PC-3 (cell line): ENCODE results near the gene KIAA2012. TPM values are rescaled to one million over a fixed set of nuclear protein-coding genes. Genes with fewer than 3 reads are reported as not detected.

Experiments
- ATAC-seq: fragments of 200-7000 bp; cut with Tn5 transposase; 2 replicates; pipeline ENCODE4 v1.9.1; 2020; ENCODE audit warnings: mild to moderate bottlenecking, moderate library complexity
- BruUV-seq: library from RNA; stranded (reverse); fragments of 400-500 nt; replicated peaks from 2 replicates; lab custom pipeline; 2021; lab: Mats Ljungman, UMichigan
- CTCF ChIA-PET: fragments of 300-600 bp; sonication (Branson Sonifier 250); formaldehyde crosslinking; loops from one replicate; lab custom pipeline; 2022; ENCODE audit warnings: antibody characterized with exemption; lab: Charles Lee
- POLR2A ChIA-PET: fragments of 300-600 bp; sonication (Branson Sonifier 250); formaldehyde crosslinking; loops from one replicate; lab custom pipeline; 2022; ENCODE audit warnings: antibody characterized with exemption; ENCODE audit not compliant: unreplicated experiment; lab: Charles Lee
- DNase-seq: peaks from one replicate; pipeline ENCODE4 v3.0.0-alpha.2; 2015
- H2AFZ ChIP-seq: fragments of 300-600 bp; sonication (generic); 2 replicates; pipeline ENCODE4 v1.6.0; 2016; ENCODE audit warnings: antibody characterized with exemption, low read length
- H3F3A ChIP-seq: fragments of 300-600 bp; sonication (generic); one replicate; pipeline ENCODE4 v1.6.0; 2017; ENCODE audit warnings: antibody characterized with exemption, low read length, control low read depth, mild to moderate bottlenecking; ENCODE audit not compliant: unreplicated experiment
- H3K27ac ChIP-seq: fragments of 300-600 bp; sonication (generic); 2 replicates; pipeline ENCODE4 v1.5.1; 2016; ENCODE audit warnings: mild to moderate bottlenecking, low read length
- H3K27me3 ChIP-seq: fragments of 300-600 bp; sonication (generic); 2 replicates; pipeline ENCODE4 v1.6.1; 2016; ENCODE audit warnings: low read length, mixed read lengths
- H3K36me3 ChIP-seq: fragments of 300-600 bp; sonication (generic); 2 replicates; pipeline ENCODE4 v1.6.1; 2016; ENCODE audit warnings: low read depth, mixed run types, low read length, mixed read lengths
- H3K4me1 ChIP-seq: fragments of 300-600 bp; sonication (generic); 2 replicates; pipeline ENCODE4 v1.5.1; 2016; ENCODE audit warnings: low read length; ENCODE audit not compliant: insufficient read depth
- H3K4me2 ChIP-seq: fragments of 300-600 bp; sonication (generic); 2 replicates; pipeline ENCODE4 v1.6.0; 2016; ENCODE audit warnings: low read length
- H3K4me3 ChIP-seq: fragments of 300-600 bp; sonication (generic); 2 replicates; pipeline ENCODE4 v1.5.1; 2016; ENCODE audit warnings: mild to moderate bottlenecking, low read length, mixed read lengths
- H3K79me2 ChIP-seq: fragments of 300-600 bp; sonication (generic); 2 replicates; pipeline ENCODE4 v1.6.1; 2017; ENCODE audit warnings: low read length, mixed read lengths
- H3K9ac ChIP-seq: fragments of 300-600 bp; sonication (generic); 2 replicates; pipeline ENCODE4 v1.6.0; 2016; ENCODE audit warnings: mild to moderate bottlenecking, low read length
- H3K9me2 ChIP-seq: fragments of 300-600 bp; sonication (generic); replicated peaks from 2 replicates; pipeline ENCODE4 v1.6.1; 2016; ENCODE audit warnings: mixed run types, low read length, mixed read lengths
- H3K9me3 ChIP-seq: fragments of 300-600 bp; sonication (generic); 2 replicates; pipeline ENCODE4 v1.6.1; 2016; ENCODE audit warnings: low read length, mixed read lengths
- H4K20me1 ChIP-seq: fragments of 300-600 bp; sonication (generic); 2 replicates; pipeline ENCODE4 v1.6.1; 2016; ENCODE audit warnings: low read length, mixed read lengths
- EZH2 ChIP-seq: fragments of 300-600 bp; sonication (generic); IDR thresholded peaks from one replicate; pipeline ENCODE4 v1.6.1; 2017; ENCODE audit warnings: antibody characterized with exemption, mild to moderate bottlenecking, low read length; ENCODE audit not compliant: unreplicated experiment
- EZH2phosphoT487 ChIP-seq: fragments of 300-600 bp; sonication (generic); IDR thresholded peaks from 2 replicates; pipeline ENCODE4 v1.6.1; 2018; ENCODE audit warnings: mild to moderate bottlenecking, antibody characterized with exemption, low read length, borderline replicate concordance
- intact Hi-C: fragments of 100-400 bp; cut with micrococcal nuclease; formaldehyde crosslinking; loops from 2 replicates; pipeline ENCODE4 v1.9.0; 2023
- total RNA-seq: library from RNA; depleted of rRNA; stranded (reverse); fragments of >200 nt; gene quantifications from 2 replicates; pipeline ENCODE4 v1.2.3, GENCODE V29; 2014
- TF ChIP-seq, protein P1 (sequence below): fragments of 300-600 bp; sonication (generic); conservative IDR thresholded peaks from 2 replicates; pipeline ENCODE4 v1.5.1; 2017; ENCODE audit warnings: antibody characterized with exemption, low read depth, mild to moderate bottlenecking, low read length

The KIAA2012 gene
- total RNA-seq, 1 experiment from 2014 or later, result not detected

DNA sequence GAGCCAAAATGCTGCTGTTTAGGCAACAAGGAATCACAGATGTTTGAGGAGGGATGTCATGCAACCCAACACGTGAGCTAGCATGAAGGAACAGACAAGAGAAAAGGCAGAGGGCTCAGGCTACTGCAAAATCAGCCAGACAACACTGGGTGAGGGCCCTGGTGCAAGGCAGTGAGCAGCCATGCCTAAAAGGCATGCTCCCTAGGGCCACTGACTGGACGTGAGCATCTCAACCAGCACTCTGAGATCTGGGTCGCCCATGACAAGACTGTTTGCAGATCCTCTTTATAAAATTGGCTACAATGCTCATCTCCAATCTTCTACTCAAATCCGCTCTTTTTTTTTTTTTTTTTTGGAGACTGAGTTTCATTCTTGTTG, 49.1 kb downstream of the KIAA2012 start:
- BruUV-seq, result no TSS peak
- H3K4me2 ChIP-seq, result no peak overlapping the region
- no peak overlapping the region for H3K9ac ChIP-seq
- POLR2A ChIA-PET, result no interaction called here
- no peaks in the 10 kb centered on the region for H3K9me3 ChIP-seq
- H3K9me2 ChIP-seq, result no peaks in the 10 kb centered on the region
- ATAC-seq, result no peak
- H3K27ac ChIP-seq, result no peak overlapping the region
- H2AFZ ChIP-seq, result no peak overlapping the region
- CTCF ChIA-PET, result no interaction called here
- TF ChIP-seq EZH2phosphoT487 (no peak), EZH2 (no peak)
- TF ChIP-seq, protein P1, sequence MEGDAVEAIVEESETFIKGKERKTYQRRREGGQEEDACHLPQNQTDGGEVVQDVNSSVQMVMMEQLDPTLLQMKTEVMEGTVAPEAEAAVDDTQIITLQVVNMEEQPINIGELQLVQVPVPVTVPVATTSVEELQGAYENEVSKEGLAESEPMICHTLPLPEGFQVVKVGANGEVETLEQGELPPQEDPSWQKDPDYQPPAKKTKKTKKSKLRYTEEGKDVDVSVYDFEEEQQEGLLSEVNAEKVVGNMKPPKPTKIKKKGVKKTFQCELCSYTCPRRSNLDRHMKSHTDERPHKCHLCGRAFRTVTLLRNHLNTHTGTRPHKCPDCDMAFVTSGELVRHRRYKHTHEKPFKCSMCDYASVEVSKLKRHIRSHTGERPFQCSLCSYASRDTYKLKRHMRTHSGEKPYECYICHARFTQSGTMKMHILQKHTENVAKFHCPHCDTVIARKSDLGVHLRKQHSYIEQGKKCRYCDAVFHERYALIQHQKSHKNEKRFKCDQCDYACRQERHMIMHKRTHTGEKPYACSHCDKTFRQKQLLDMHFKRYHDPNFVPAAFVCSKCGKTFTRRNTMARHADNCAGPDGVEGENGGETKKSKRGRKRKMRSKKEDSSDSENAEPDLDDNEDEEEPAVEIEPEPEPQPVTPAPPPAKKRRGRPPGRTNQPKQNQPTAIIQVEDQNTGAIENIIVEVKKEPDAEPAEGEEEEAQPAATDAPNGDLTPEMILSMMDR, result no peak
- no peaks in the 10 kb centered on the region for H3K27me3 ChIP-seq
- intact Hi-C loops, result no loop called here
- DNase-seq, result no peak
- H3F3A ChIP-seq, result no peaks in the 10 kb centered on the region
- no peaks in the 10 kb centered on the region for H3K79me2 ChIP-seq
- no peaks in the 10 kb centered on the region for H4K20me1 ChIP-seq
- no peaks in the 10 kb centered on the region for H3K36me3 ChIP-seq
- H3K4me1 ChIP-seq, result no peaks in the 10 kb centered on the region
- H3K4me3 ChIP-seq, result no peak overlapping the region

- CTCF ChIA-PET, result no interaction called here
Measured at GRCh38 chr2:202122980-202123720, 50.1 kb downstream of the KIAA2012 start.

DNA sequence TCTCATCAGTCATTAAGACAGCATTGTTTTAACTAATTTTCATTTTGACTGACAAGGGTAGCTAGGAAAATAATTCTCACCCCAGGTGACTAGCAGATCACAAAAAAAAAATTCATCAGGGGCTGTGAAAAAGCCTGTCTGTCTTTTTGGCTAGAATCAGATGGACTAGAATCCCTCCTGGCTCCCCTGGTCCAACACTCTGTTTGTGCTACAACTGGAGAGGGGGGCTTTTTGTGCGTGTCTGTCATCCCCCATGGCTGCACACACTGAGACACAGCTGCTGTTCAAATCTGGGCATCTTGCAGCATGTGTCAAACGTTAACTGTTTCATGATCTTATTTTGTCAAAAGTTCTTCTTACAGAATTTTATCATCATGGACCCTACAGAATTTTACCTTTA, 51.2 kb downstream of the KIAA2012 start:
- Histone ChIP-seq H3K9me3 (no peaks in the 10 kb centered on the region), H3K4me2 (no peak overlapping the region), H3F3A (no peaks in the 10 kb centered on the region), H3K4me3 (no peak overlapping the region), H3K9ac (no peak overlapping the region), H2AFZ (no peak overlapping the region), H3K9me2 (no peaks in the 10 kb centered on the region), H3K27ac (no peak overlapping the region), H3K4me1 (no peaks in the 10 kb centered on the region), H3K27me3 (no peaks in the 10 kb centered on the region), H3K36me3 (no peaks in the 10 kb centered on the region), H4K20me1 (no peaks in the 10 kb centered on the region), H3K79me2 (no peaks in the 10 kb centered on the region)
- TF ChIP-seq, protein P1, result no peak
- TF ChIP-seq EZH2 (no peak), EZH2phosphoT487 (no peak)
- BruUV-seq, result no TSS peak
- ChIA-PET POLR2A (no interaction called here), CTCF (no interaction called here)
- intact Hi-C loops, result no loop called here
- DNase-seq (no peak), ATAC-seq (no peak)

More at GRCh38 chr2:202122980-202123720, 50.1 kb downstream of the KIAA2012 start:
- Histone ChIP-seq H3K9me2 (no peaks in the 10 kb centered on the region), H3K79me2 (no peaks in the 10 kb centered on the region), H4K20me1 (no peaks in the 10 kb centered on the region), H3F3A (no peaks in the 10 kb centered on the region), H3K9ac (no peak overlapping the region), H3K27ac (no peak overlapping the region), H2AFZ (no peak overlapping the region), H3K36me3 (no peaks in the 10 kb centered on the region), H3K9me3 (no peaks in the 10 kb centered on the region), H3K4me1 (no peaks in the 10 kb centered on the region), H3K27me3 (no peaks in the 10 kb centered on the region), H3K4me3 (no peak overlapping the region), H3K4me2 (no peak overlapping the region)
- TF ChIP-seq, protein P1, result no peak
- TF ChIP-seq EZH2 (no peak), EZH2phosphoT487 (no peak)
- ATAC-seq (no peak), DNase-seq (no peak)
- intact Hi-C loops, result no loop called here
- no TSS peak for BruUV-seq
- POLR2A ChIA-PET, result no interaction called here
